Panc1 (cell line): ENCODE data around the gene THRB. TPM values are rescaled to one million over a fixed set of nuclear protein-coding genes. Genes with fewer than 3 reads are reported as not detected.

Experiments
- ATAC-seq: fragments of 200-7000 bp; cut with Tn5 transposase; 2 replicates; pipeline ENCODE4 v1.9.1; 2020; ENCODE audit warnings: mild to moderate bottlenecking, moderate library complexity
- BruUV-seq: library from RNA; stranded (reverse); fragments of 400-500 nt; replicated peaks from 2 replicates; lab custom pipeline; 2021; lab: Mats Ljungman, UMichigan
- CTCF ChIA-PET: fragments of 300-600 bp; sonication (Branson Sonifier 250); formaldehyde crosslinking; loops from one replicate; lab custom pipeline; 2022; ENCODE audit warnings: antibody characterized with exemption; lab: Charles Lee
- POLR2A ChIA-PET: fragments of 300-600 bp; sonication (Branson Sonifier 250); formaldehyde crosslinking; loops from one replicate; lab custom pipeline; 2022; ENCODE audit warnings: antibody characterized with exemption; lab: Charles Lee
- DNase-seq: peaks from one replicate; pipeline ENCODE4 v3.0.0-alpha.2; 2010; ENCODE audit warnings: low read depth, low spot score
- H3K27ac ChIP-seq: 2 replicates; pipeline ENCODE4 v1.5.1; 2011; ENCODE audit warnings: mild to moderate bottlenecking, low read length, inconsistent platforms
- H3K27me3 ChIP-seq: fragments of 200-500 bp; sonication (Bioruptor generic); 2 replicates; pipeline ENCODE4 v1.6.0; 2014; ENCODE audit warnings: low read length, inconsistent platforms; ENCODE audit not compliant: control insufficient read depth, insufficient read depth
- H3K36me3 ChIP-seq: fragments of 200-500 bp; sonication (Bioruptor generic); 2 replicates; pipeline ENCODE4 v1.5.1; 2014; ENCODE audit warnings: inconsistent platforms, mild to moderate bottlenecking, low read length, moderate library complexity; ENCODE audit not compliant: control insufficient read depth, insufficient read depth
- H3K4me1 ChIP-seq: 2 replicates; pipeline ENCODE4 v1.5.1; 2011; ENCODE audit warnings: inconsistent platforms, mild to moderate bottlenecking, low read length, moderate library complexity; ENCODE audit not compliant: control insufficient read depth, insufficient read depth
- H3K4me3 ChIP-seq, 2 experiments: 2 replicates each; pipeline ENCODE4 v1.5.1; 2011 to 2012; ENCODE audit warnings: low read depth in 2 of 2, low read length in 2 of 2, mild to moderate bottlenecking in 2 of 2, inconsistent platforms in 1 of 2, moderate library complexity in 1 of 2
- H3K9me3 ChIP-seq: fragments of 200-500 bp; sonication (Bioruptor generic); 2 replicates; pipeline ENCODE4 v1.5.1; 2014; ENCODE audit warnings: low read depth, mild to moderate bottlenecking, inconsistent platforms, low read length, moderate library complexity; ENCODE audit not compliant: control insufficient read depth, insufficient read depth
- CTCF ChIP-seq: fragments of 450-650 bp; IDR thresholded peaks from 2 replicates; pipeline ENCODE4 v1.5.1; 2017; ENCODE audit warnings: mild to moderate bottlenecking
- POLR2AphosphoS5 ChIP-seq: IDR thresholded peaks from 2 replicates; pipeline ENCODE4 v1.6.1; 2012; ENCODE audit warnings: mild to moderate bottlenecking, low read depth, low read length, moderate library complexity
- REST ChIP-seq, 2 experiments: IDR thresholded peaks; 2 replicates each; pipeline ENCODE4 v1.6.1; 2011 to 2012; ENCODE audit warnings: low read depth in 2 of 2, control low read depth in 1 of 2, low read length in 1 of 2, mild to moderate bottlenecking in 1 of 2, moderate library complexity in 1 of 2; ENCODE audit not compliant: insufficient read depth in 1 of 2
- SIN3A ChIP-seq: IDR thresholded peaks from 2 replicates; pipeline ENCODE4 v1.6.1; 2012; ENCODE audit warnings: low read depth, mild to moderate bottlenecking, low read length, moderate library complexity, borderline replicate concordance; ENCODE audit not compliant: insufficient read depth
- TCF7L2 ChIP-seq: IDR thresholded peaks from 2 replicates; pipeline ENCODE4 v1.6.1; 2011; ENCODE audit warnings: mild to moderate bottlenecking, low read depth, low read length, inconsistent platforms
- in situ Hi-C: cut with HindIII; loops from 2 replicates; pipeline ENCODE4 v1.10.0; 2016; ENCODE audit warnings: low sequenced_read_pairs, low pct_unique_long_range_greater_than_20kb
- intact Hi-C: fragments of 100-400 bp; cut with micrococcal nuclease; formaldehyde crosslinking; loops from one replicate; pipeline ENCODE4 v1.10.0; 2022; ENCODE audit not compliant: unreplicated experiment
- total RNA-seq: library from RNA; stranded (reverse); gene quantifications from one replicate; pipeline ENCODE4 v1.2.1, GENCODE V29; 2021; ENCODE audit not compliant: unreplicated experiment

Gene THRB
- total RNA-seq, 1 experiment from 2014 or later: 3.9 TPM

- ChIA-PET POLR2A (no interaction called here), CTCF (no interaction called here)
- intact Hi-C loops: no loop called here
- no TSS peak for BruUV-seq
- in situ Hi-C loops: no loop called here
- Histone ChIP-seq H3K4me1 (0 out of 2 replicates have a peak, but pooled peaks cover 5% of the 10 kb centered on the region), H3K27me3 (no peaks in the 10 kb centered on the region), H3K4me3 (no peak overlapping the region), H3K27ac (no peak overlapping the region), H3K9me3 (no peaks in the 10 kb centered on the region), H3K36me3 (no peaks in the 10 kb centered on the region)
- ATAC-seq: no peak
- DNase-seq: no peak
- TF ChIP-seq REST (IDR thresholded peaks at IDR 0.05; ENCODE audit: insufficient read depth in 1 of 2, low read depth in 2 of 2, low read length in 1 of 2) (no peak), POLR2AphosphoS5 (no peak), TCF7L2 (no peak), SIN3A (no peak), CTCF (no peak)
These were observed 122.0 kb downstream of the THRB start for GRCh38 chr3:24372559-24373197.

- DNase-seq: no peak
- Histone ChIP-seq H3K36me3 (no peaks in the 10 kb centered on the region), H3K4me1 (peaks cover 8% of the 10 kb centered on the region; the same call in 1 of the 2 replicates), H3K4me3 (no peak overlapping the region), H3K27me3 (no peaks in the 10 kb centered on the region), H3K27ac (no peak overlapping the region), H3K9me3 (no peaks in the 10 kb centered on the region)
- POLR2A ChIA-PET: no interaction called here
- no TSS peak for BruUV-seq
- in situ Hi-C loops: no loop called here
- CTCF ChIA-PET: no interaction called here
- intact Hi-C loops: no loop called here
- no peak for TF ChIP-seq TCF7L2
- no peak for TF ChIP-seq SIN3A
- TF ChIP-seq CTCF: no peak
- TF ChIP-seq REST (IDR thresholded peaks at IDR 0.05; ENCODE audit: insufficient read depth in 1 of 2, low read depth in 2 of 2, low read length in 1 of 2): no peak
- no peak for TF ChIP-seq POLR2AphosphoS5
- no peak for ATAC-seq
These were observed 124.1 kb downstream of the THRB start for GRCh38 chr3:24370352-24371090.
